NCI-H128 (cell line): Measurements from ENCODE around the gene BOD1L1.
A peak's percentile ranks its signal among the peaks of the same experiment; 100 is the strongest.

Source experiments
- DNase-seq: peaks from one replicate; lab custom pipeline; 2025; ENCODE audit not compliant: unreplicated experiment; lab: John Stamatoyannopoulos, UW

The BOD1L1 gene

GRCh38 chr4:13627606-13628311 lies at the start of gene BOD1L1:
Gene BOD1L1 (minus strand): TSS chr4:13627725. CDS start chr4:13627587, 138 bp downstream.
- DNase-seq: peak; percentile 5

- DNase-seq: no peak
These were observed 47.4 kb upstream of the BOD1L1 start for GRCh38 chr4:13674971-13675370.

- no peak for DNase-seq
These were observed 45.6 kb upstream of the BOD1L1 start for GRCh38 chr4:13673167-13673566.

- DNase-seq: no peak
These were observed 43.1 kb upstream of the BOD1L1 start for GRCh38 chr4:13670456-13671160.

GRCh38 chr4:13665701-13666660 lies 38.5 kb upstream of the BOD1L1 start:
- no peak for DNase-seq

GRCh38 chr4:13659341-13660070 lies 32.0 kb upstream of the BOD1L1 start:
- DNase-seq: no peak

GRCh38 chr4:13656569-13657405 lies 29.3 kb upstream of the BOD1L1 start:
- peak; percentile 13 for DNase-seq

GRCh38 chr4:13654162-13654797 lies 26.8 kb upstream of the BOD1L1 start:
- DNase-seq: peak; percentile 32

GRCh38 chr4:13653766-13654161 lies 26.2 kb upstream of the BOD1L1 start:
- no peak for DNase-seq

GRCh38 chr4:13647031-13647430 lies 19.5 kb upstream of the BOD1L1 start:
- no peak for DNase-seq

- no peak for DNase-seq
These were observed 17.6 kb upstream of the BOD1L1 start for GRCh38 chr4:13645075-13645474.

- DNase-seq: no peak
These were observed 14.8 kb upstream of the BOD1L1 start for GRCh38 chr4:13642170-13642950.

GRCh38 chr4:13641084-13641483 lies 13.6 kb upstream of the BOD1L1 start:
- no peak for DNase-seq

- DNase-seq: no peak
These were observed 12.8 kb upstream of the BOD1L1 start for GRCh38 chr4:13640149-13640940.

- DNase-seq: no peak
These were observed 7.8 kb upstream of the BOD1L1 start for GRCh38 chr4:13635286-13635799.

GRCh38 chr4:13633671-13634070 lies 6.1 kb upstream of the BOD1L1 start:
- DNase-seq: no peak

GRCh38 chr4:13627178-13627605 lies 333 bp downstream of the BOD1L1 start:
- DNase-seq: no peak
